GM23338 (cell line): ENCODE measurements around the gene TRIM28.

Source experiments
- CREB1 ChIP-seq: fragments of 250-450 bp; sonication (Bioruptor Pico); IDR thresholded peaks from 2 replicates; pipeline ENCODE4 v1.5.0; 2020; ENCODE audit warnings: low read depth, mild to moderate bottlenecking, moderate library complexity
- EZH2 ChIP-seq: fragments of 200-600 bp; sonication (generic); IDR thresholded peaks from one replicate; pipeline ENCODE4 v1.8.0; 2017; ENCODE audit warnings: antibody characterized with exemption, mild to moderate bottlenecking, low read depth; ENCODE audit not compliant: unreplicated experiment
- EZH2phosphoT487 ChIP-seq: fragments of 200-600 bp; sonication (generic); IDR thresholded peaks from one replicate; pipeline ENCODE4 v1.8.1; 2018; ENCODE audit warnings: antibody characterized with exemption; ENCODE audit not compliant: unreplicated experiment
- JUNB ChIP-seq: IDR thresholded peaks from one replicate; pipeline ENCODE4 v1.6.1; 2016; ENCODE audit warnings: antibody characterized with exemption; ENCODE audit not compliant: unreplicated experiment
- NANOG ChIP-seq: IDR thresholded peaks from 2 replicates; pipeline ENCODE4 v1.6.1; 2016; ENCODE audit warnings: antibody characterized with exemption, borderline replicate concordance
- POLR2AphosphoS5 ChIP-seq: IDR thresholded peaks from 2 replicates; pipeline ENCODE4 v1.6.1; 2016; ENCODE audit warnings: antibody characterized with exemption, low read depth
- TF ChIP-seq, protein P1 (sequence below), 2 experiments: fragments of 200-600 bp in 1 of 2; sonication (generic) in 1 of 2; conservative IDR thresholded peaks; 2 replicates each; pipeline versions ENCODE4 v1.5.1 to v1.6.1; 2016 to 2017; ENCODE audit warnings: antibody characterized with exemption in 2 of 2, low read depth in 2 of 2, mild to moderate bottlenecking in 2 of 2, moderate library complexity in 1 of 2
- TF ChIP-seq, protein P2 (sequence below): fragments of 250-450 bp; sonication (Bioruptor Pico); IDR thresholded peaks from 2 replicates; pipeline ENCODE4 v1.5.0; 2020; ENCODE audit warnings: mild to moderate bottlenecking, moderate library complexity
- TF ChIP-seq, protein P3 (sequence below): IDR thresholded peaks from one replicate; pipeline ENCODE4 v1.6.1; 2018; ENCODE audit warnings: antibody characterized with exemption; ENCODE audit not compliant: unreplicated experiment

DNA sequence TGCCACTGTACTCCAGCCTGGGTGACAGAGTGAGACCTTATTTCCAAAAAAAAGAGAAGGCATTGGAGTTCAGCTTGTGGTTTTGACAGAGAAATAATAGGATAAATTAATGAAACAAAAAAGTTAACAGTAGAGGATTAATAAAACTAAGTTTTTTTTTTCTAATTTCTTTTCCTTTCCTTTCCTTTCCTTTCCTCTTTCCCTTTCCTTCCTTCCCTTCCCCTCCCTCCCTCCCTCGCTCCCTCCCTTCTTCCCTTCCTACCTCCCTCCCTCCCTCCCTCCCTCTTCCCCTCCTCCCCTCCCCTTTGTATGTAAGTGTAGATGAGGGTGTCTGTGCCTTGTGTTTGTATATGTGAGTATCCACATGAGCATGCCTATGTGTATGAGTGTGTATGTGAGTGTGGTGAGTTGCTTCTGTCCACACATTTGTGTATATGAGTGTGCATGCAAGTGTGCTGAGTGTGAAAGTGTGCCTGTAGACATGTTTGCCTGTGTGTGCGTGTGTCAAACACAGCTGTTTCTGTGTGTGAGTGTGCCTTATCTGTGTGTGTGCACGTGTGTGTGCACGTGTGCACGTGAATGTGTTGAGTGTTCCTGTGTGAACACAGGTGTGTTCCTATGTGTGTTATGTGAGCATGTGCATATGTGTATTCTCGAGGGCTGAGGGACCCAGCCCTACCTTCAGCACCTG lies 41.7 kb downstream of the TRIM28 start:
- TF ChIP-seq, protein P1, sequence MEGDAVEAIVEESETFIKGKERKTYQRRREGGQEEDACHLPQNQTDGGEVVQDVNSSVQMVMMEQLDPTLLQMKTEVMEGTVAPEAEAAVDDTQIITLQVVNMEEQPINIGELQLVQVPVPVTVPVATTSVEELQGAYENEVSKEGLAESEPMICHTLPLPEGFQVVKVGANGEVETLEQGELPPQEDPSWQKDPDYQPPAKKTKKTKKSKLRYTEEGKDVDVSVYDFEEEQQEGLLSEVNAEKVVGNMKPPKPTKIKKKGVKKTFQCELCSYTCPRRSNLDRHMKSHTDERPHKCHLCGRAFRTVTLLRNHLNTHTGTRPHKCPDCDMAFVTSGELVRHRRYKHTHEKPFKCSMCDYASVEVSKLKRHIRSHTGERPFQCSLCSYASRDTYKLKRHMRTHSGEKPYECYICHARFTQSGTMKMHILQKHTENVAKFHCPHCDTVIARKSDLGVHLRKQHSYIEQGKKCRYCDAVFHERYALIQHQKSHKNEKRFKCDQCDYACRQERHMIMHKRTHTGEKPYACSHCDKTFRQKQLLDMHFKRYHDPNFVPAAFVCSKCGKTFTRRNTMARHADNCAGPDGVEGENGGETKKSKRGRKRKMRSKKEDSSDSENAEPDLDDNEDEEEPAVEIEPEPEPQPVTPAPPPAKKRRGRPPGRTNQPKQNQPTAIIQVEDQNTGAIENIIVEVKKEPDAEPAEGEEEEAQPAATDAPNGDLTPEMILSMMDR (conservative IDR thresholded peaks at IDR 0.05; ENCODE audit: low read depth in 2 of 2), result no peak
- TF ChIP-seq EZH2, result no peak
- TF ChIP-seq POLR2AphosphoS5, result no peak
- no peak for TF ChIP-seq CREB1 (CRISPR knock-in tag)
- TF ChIP-seq, protein P2, sequence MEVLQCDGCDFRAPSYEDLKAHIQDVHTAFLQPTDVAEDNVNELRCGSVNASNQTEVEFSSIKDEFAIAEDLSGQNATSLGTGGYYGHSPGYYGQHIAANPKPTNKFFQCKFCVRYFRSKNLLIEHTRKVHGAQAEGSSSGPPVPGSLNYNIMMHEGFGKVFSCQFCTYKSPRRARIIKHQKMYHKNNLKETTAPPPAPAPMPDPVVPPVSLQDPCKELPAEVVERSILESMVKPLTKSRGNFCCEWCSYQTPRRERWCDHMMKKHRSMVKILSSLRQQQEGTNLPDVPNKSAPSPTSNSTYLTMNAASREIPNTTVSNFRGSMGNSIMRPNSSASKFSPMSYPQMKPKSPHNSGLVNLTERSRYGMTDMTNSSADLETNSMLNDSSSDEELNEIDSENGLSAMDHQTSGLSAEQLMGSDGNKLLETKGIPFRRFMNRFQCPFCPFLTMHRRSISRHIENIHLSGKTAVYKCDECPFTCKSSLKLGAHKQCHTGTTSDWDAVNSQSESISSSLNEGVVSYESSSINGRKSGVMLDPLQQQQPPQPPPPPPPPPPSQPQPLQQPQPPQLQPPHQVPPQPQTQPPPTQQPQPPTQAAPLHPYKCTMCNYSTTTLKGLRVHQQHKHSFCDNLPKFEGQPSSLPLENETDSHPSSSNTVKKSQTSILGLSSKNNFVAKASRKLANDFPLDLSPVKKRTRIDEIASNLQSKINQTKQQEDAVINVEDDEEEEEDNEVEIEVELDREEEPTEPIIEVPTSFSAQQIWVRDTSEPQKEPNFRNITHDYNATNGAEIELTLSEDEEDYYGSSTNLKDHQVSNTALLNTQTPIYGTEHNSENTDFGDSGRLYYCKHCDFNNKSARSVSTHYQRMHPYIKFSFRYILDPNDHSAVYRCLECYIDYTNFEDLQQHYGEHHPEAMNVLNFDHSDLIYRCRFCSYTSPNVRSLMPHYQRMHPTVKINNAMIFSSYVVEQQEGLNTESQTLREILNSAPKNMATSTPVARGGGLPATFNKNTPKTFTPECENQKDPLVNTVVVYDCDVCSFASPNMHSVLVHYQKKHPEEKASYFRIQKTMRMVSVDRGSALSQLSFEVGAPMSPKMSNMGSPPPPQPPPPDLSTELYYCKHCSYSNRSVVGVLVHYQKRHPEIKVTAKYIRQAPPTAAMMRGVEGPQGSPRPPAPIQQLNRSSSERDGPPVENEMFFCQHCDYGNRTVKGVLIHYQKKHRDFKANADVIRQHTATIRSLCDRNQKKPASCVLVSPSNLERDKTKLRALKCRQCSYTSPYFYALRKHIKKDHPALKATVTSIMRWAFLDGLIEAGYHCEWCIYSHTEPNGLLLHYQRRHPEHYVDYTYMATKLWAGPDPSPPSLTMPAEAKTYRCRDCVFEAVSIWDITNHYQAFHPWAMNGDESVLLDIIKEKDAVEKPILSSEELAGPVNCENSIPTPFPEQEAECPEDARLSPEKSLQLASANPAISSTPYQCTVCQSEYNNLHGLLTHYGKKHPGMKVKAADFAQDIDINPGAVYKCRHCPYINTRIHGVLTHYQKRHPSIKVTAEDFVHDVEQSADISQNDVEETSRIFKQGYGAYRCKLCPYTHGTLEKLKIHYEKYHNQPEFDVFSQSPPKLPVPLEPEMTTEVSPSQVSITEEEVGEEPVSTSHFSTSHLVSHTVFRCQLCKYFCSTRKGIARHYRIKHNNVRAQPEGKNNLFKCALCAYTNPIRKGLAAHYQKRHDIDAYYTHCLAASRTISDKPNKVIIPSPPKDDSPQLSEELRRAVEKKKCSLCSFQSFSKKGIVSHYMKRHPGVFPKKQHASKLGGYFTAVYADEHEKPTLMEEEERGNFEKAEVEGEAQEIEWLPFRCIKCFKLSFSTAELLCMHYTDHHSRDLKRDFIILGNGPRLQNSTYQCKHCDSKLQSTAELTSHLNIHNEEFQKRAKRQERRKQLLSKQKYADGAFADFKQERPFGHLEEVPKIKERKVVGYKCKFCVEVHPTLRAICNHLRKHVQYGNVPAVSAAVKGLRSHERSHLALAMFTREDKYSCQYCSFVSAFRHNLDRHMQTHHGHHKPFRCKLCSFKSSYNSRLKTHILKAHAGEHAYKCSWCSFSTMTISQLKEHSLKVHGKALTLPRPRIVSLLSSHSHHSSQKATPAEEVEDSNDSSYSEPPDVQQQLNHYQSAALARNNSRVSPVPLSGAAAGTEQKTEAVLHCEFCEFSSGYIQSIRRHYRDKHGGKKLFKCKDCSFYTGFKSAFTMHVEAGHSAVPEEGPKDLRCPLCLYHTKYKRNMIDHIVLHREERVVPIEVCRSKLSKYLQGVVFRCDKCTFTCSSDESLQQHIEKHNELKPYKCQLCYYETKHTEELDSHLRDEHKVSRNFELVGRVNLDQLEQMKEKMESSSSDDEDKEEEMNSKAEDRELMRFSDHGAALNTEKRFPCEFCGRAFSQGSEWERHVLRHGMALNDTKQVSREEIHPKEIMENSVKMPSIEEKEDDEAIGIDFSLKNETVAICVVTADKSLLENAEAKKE (CRISPR knock-in tag), result no peak
- no peak for TF ChIP-seq EZH2phosphoT487
- TF ChIP-seq, protein P3, sequence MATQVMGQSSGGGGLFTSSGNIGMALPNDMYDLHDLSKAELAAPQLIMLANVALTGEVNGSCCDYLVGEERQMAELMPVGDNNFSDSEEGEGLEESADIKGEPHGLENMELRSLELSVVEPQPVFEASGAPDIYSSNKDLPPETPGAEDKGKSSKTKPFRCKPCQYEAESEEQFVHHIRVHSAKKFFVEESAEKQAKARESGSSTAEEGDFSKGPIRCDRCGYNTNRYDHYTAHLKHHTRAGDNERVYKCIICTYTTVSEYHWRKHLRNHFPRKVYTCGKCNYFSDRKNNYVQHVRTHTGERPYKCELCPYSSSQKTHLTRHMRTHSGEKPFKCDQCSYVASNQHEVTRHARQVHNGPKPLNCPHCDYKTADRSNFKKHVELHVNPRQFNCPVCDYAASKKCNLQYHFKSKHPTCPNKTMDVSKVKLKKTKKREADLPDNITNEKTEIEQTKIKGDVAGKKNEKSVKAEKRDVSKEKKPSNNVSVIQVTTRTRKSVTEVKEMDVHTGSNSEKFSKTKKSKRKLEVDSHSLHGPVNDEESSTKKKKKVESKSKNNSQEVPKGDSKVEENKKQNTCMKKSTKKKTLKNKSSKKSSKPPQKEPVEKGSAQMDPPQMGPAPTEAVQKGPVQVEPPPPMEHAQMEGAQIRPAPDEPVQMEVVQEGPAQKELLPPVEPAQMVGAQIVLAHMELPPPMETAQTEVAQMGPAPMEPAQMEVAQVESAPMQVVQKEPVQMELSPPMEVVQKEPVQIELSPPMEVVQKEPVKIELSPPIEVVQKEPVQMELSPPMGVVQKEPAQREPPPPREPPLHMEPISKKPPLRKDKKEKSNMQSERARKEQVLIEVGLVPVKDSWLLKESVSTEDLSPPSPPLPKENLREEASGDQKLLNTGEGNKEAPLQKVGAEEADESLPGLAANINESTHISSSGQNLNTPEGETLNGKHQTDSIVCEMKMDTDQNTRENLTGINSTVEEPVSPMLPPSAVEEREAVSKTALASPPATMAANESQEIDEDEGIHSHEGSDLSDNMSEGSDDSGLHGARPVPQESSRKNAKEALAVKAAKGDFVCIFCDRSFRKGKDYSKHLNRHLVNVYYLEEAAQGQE, result no peak
- TF ChIP-seq JUNB, result no peak
- no peak for TF ChIP-seq NANOG
